Stimulated activated CD4-positive, alpha-beta T cell treated with anti-CD3 and anti-CD28 coated beads, Interleukin-4, amount 100 ng/mL, for 4 hours (primary cell): Measurements from ENCODE around the gene WDR19.

Experiments used
- DNase-seq, 2 experiments: peaks; one replicate each; pipeline ENCODE4 v3.0.0-alpha.2; 2020

Gene WDR19

DNA sequence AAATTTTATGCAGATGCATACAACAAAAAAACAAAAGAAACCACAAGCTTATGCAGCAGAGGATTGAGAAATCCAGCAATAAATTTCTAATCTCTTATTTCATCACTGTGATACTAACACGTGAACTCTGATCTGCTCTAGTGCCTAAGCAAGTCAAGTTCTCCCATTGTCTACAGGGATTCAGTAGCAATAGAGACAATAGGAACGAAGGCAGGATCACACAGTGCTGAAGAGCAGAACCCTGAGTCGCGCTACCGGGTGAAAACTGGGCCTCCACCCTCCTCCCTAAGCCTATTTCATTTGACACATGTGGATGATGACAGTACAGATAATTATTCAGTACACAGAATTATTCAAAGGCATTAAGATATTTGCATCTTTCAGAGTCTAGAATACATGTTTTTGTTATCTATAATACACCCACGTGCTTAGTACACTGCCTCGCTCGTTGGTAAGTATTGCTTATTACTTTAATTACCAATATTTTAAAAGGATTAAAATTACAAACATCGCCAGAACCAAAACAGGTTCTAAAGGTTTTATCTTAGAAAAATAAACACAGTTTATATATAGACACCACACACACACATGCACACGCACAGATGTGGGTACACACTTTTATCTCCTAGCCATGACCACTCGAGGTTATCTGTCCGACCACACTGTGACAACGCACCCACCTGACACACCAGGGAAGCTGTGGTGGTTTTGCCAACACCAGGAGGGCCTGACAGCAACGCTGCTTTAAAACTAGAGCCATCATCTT is 123.8 kb downstream of the WDR19 start:
- no peak for DNase-seq

DNA sequence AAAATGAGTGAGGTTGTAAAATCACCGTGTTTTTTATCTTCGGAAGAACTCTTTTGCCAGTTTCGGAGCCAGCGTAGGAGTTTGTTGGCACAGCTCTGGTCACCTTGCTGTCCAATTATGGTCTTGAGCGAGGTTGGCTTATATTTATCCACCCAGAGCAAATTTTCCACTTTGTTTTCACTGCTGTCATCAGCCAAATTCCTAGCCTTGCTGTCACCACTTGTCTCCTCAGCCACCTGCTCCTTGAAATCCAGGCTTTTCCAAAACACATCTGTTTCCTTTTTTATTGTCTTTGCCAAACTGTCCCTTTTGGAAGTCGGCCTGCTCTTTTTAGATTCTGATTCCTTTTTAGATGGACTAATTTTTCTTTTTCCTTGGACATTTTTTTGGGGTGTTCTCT is 126.3 kb downstream of the WDR19 start:
- no peak for DNase-seq

DNA sequence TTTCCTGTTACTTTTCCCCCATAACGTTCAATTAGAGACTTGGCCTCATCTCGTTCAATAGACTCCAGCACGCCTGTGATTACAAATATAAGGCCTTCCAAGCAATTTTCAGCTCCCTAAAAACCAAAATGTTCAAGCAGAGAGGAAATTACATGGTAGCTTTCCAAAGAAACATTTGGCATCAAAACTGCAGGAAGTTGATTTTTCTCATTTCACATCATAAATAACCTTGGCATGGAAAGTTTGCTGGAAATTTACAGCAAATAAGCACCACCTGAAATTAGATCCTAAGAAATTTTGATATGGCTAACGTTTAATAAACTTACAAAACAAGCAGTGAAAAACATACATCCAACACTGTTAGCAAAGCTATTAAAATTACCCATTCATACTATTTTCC is 130.5 kb downstream of the WDR19 start:
- no peak for DNase-seq

DNA sequence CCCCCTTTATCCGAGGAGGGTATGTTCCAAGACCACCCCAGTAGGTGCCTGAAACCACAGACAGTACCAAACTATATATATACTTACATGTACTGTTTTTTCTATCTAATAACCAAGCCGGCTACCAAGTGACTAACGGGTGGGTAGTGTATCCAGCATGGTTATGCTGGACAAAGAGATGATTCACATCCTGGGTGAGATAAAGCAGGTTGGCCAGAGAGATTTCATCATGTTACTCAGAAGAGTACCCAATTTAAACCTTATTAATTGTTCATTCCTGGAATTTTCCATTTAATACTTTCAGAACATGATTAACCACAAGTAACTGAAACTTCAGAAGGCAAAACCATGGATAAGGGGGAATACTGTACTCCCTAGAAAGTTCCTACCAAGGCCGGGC is 137.3 kb downstream of the WDR19 start:
- DNase-seq = no peak

DNA sequence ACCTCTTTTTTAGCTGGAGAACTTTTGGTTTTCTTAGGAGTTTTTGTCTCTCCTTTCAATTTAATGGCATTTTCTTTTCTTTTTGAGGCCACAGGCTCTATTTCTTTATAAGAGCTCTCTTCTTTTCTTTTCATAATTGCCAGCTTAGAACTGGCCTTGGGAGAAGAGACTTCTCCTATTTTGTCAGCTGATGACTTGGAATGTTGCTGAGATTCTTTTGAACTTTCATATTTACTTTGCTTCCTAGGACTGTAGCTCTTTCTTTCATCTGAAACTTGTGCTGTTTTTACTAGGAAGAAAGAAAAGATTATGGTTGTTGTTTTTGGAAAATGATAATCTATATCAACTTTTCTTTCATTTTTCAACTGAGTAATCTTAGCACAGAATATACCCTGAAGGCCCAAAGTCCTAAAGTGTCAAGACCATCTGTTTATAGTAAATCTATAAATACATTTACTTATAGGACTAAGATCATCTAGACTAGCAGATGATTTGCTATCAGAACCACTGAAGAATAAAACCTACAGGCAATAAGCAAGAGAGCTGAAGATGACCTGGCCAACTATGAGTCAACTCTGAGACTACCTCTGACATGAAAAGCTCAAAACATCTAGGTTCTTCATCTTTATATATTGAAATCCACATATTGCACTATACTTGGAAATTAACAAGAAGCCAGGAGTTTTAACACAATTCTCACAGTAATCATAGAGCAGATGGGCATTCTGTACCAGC is 138.2 kb downstream of the WDR19 start:
- DNase-seq = no peak

DNA sequence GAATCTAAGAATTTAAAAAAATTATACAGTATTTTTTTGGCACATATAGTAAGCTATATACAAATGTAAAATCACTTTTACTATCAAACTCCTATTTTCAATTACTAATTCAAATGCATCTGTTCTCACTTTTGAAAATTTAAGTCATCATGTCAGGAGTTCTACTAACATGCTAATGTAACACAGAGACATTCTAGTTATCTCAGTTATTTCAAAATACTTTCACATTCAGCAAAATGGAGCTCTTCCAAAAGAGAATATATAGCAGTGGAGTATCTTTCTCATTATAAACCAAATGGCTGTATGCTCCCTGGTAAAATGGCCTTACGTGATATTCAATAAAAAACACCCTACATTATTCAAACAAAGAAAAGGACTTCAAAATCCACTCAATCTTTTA is 141.5 kb downstream of the WDR19 start:
- no peak for DNase-seq

DNA sequence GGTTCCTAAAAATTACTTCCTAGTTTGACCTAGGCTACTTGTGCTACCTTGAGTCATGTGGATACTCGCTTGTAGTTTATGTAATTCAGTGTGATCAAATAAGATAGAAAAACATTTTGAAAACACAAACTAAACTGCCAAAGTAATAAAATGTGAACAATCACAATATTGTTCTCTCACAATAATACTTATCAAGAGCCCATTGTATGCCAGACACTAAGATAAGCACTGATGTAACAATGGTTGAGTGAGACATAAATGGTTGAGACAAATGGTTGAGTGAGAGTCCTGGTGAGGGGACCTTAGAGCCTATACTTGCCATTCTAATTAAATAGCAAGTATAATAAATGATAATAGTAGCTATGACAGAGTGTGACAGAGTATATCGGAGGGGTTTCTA is 142.1 kb downstream of the WDR19 start:
- no peak for DNase-seq

DNA sequence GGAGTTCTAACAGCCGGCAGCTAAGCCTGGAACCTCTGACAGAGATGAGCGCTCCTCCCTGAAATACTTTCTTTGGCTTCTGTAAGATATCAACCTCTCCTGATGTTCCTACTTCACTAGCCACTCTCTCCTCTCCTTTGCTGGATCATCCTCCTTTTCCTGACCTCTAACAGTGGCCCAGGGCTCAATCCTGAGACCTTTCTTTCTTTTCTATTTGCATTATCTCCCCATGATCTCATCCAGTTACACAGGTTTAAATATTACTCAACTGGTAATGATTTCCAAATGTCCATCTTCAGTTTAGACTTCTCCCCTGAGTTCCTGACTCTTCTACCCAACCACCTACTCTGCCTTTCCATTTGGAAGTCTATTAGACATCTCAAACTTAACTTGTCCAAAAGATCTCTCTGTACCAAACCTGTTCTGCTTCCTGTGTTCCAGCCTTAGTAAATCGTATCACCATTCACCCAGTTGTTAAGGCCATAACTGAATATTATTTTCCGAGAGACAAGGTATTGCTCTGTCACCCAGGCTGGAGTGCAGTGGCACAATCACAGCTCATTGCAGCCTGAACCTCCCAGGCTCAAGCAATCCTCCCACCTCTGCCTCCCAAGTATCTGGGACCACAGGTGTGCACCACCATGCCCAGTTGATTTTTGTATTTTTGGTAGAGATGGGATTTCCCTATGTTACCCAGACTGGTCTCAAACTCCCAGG is 142.7 kb downstream of the WDR19 start:
- no peak for DNase-seq

DNA sequence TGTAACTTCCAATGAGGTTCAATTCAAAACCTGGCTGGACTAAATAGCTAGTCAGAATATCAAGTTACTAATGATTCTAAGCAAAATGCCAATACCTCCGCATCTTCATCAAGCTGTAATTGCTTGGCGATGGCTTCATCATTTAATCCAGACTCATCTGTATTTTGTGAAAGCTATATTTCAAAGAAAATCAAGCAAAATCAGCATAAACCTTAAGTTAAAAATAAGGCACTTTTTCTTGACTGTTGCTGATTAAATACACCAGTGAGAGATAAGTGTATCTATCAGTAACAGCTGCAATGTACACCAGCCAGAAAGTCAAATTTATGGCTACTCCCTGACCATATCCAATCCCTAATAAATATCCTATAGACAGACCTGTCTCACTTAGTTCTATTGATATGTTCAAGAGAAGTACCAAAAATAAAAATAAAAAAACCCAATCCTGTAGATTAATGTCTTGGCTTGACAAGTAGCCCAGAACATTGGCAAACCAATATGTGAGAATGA is 144.2 kb downstream of the WDR19 start:
- DNase-seq = no peak

DNA sequence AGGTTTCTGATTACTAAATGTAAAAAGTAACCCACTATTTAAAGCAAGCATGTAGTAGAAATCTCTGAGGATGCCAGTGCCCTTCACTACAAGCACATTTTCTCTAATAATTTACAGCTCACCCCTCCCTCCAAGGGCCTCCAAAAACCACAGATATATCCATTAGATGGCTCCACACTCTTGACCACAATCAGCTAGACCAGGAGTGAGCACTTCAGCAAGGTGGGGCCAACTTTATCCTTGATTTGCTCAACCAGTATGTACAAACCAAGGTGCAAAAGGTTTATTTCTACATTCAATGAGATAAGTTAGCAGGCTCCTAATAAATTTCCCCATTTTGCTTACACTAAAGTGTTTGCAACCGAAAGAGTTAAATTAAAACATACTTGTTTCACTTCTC is 148.0 kb downstream of the WDR19 start:
- no peak for DNase-seq

DNA sequence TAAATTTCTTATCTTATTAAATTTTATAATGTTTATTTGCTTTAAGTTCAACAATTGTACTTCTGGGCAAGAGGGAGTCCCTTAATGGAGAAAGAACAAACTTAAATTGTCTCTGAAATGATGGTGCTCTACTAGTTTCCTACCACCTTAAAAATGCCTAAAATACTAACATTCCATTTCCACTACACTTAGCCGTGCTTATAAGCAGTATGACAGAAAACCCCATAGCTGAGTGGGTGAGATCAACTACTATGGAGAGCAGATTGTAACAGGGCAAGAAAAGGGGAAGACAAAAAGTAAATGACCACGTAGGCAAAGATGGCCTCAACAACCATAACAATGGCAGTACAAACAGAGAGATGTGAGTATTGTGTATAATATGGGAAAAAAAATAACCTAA is 148.9 kb downstream of the WDR19 start:
- DNase-seq = no peak
